ENCODE results near the gene PDILT.
"Not testable (repeated sequence)": the region's sequence is repeated elsewhere in the genome, so short reads cannot be mapped to it uniquely, and the experiment has no call there.

DNA sequence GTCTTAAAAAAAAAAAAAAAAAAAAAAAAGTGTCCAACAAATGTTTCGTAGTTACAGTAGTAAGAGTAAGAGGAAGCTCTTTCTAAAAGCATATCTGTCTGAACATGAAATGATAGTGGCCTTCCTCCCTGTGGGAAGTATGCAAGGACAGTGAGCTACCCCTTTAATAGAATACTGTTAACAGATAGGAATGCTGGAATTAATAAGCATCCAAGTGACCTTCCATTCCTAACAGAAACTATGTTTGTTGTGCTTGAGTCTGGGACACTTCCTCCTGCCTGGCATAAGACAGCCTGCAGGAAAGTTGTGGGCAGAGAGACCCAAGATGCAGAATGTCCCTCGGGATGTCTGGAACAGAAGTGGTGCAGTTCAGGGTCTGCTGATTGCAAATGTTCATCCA lies 34.4 kb upstream of the PDILT start:
- not testable (repeated sequence) for TF ChIP-seq MTA3 (IDR thresholded peaks at IDR 0.05; ENCODE audit: borderline replicate concordance); TEAD4 (IDR thresholded peaks at IDR 0.05; ENCODE audit: low read length); TEAD4 (CRISPR knock-in tag; IDR thresholded peaks at IDR 0.05; ENCODE audit: borderline replicate concordance)
- TF ChIP-seq, protein P1, sequence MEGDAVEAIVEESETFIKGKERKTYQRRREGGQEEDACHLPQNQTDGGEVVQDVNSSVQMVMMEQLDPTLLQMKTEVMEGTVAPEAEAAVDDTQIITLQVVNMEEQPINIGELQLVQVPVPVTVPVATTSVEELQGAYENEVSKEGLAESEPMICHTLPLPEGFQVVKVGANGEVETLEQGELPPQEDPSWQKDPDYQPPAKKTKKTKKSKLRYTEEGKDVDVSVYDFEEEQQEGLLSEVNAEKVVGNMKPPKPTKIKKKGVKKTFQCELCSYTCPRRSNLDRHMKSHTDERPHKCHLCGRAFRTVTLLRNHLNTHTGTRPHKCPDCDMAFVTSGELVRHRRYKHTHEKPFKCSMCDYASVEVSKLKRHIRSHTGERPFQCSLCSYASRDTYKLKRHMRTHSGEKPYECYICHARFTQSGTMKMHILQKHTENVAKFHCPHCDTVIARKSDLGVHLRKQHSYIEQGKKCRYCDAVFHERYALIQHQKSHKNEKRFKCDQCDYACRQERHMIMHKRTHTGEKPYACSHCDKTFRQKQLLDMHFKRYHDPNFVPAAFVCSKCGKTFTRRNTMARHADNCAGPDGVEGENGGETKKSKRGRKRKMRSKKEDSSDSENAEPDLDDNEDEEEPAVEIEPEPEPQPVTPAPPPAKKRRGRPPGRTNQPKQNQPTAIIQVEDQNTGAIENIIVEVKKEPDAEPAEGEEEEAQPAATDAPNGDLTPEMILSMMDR (IDR thresholded peaks at IDR 0.05 in 2 of 3, conservative IDR thresholded peaks at IDR 0.05 in 1 of 3; ENCODE audit: insufficient read depth in 2 of 3, low read depth in 1 of 3, low read length in 3 of 3), result not testable (repeated sequence)
